ENCODE results near the gene HAUS3. TPM values are rescaled to one million over a fixed set of nuclear protein-coding genes. Genes with fewer than 3 reads are reported as not detected.
"Not testable (repeated sequence)": the region's sequence is repeated elsewhere in the genome, so short reads cannot be mapped to it uniquely, and the experiment has no call there.

HAUS3 gene
- total RNA-seq, 4 donors from 2014 or later, result 7.4 to 29.9 (median 14.2) TPM

DNA sequence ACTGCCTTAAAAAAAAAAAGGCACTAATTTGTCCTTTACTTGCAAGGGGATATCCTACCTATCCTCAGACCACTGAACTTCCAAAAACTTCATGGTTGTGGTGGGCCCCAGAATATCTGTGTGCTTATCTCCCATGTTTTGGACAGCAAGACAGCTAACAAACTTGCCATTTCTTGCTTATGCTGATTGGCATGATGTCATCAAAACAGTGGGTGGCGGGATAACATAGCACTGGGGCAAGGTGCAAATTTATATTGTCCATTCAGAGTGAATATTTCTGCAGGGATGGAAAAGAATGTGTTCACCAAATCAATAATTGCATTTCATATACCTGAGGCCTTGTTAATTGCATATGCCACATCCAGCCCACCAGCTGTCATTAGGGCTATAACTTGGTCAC is 23.5 kb downstream of the HAUS3 start:
- Histone ChIP-seq H3K27me3 (no peaks in the 10 kb centered on the region), H3K36me3 (no peaks in the 10 kb centered on the region), H3K4me1 (no peaks in the 10 kb centered on the region), H3K4me3 (no peak overlapping the region), H3K9me3 (no peaks in the 10 kb centered on the region), H3K27ac (no peak overlapping the region)
- TF ChIP-seq, protein P1, sequence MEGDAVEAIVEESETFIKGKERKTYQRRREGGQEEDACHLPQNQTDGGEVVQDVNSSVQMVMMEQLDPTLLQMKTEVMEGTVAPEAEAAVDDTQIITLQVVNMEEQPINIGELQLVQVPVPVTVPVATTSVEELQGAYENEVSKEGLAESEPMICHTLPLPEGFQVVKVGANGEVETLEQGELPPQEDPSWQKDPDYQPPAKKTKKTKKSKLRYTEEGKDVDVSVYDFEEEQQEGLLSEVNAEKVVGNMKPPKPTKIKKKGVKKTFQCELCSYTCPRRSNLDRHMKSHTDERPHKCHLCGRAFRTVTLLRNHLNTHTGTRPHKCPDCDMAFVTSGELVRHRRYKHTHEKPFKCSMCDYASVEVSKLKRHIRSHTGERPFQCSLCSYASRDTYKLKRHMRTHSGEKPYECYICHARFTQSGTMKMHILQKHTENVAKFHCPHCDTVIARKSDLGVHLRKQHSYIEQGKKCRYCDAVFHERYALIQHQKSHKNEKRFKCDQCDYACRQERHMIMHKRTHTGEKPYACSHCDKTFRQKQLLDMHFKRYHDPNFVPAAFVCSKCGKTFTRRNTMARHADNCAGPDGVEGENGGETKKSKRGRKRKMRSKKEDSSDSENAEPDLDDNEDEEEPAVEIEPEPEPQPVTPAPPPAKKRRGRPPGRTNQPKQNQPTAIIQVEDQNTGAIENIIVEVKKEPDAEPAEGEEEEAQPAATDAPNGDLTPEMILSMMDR (IDR thresholded peaks at IDR 0.05), result no peak
- TF ChIP-seq POLR2A (IDR thresholded peaks at IDR 0.05), result no peak
- DNase-seq, result no peak
- intact Hi-C loops (cut with DNase I; ENCODE audit: low total_unique reads), result no loop called here

DNA sequence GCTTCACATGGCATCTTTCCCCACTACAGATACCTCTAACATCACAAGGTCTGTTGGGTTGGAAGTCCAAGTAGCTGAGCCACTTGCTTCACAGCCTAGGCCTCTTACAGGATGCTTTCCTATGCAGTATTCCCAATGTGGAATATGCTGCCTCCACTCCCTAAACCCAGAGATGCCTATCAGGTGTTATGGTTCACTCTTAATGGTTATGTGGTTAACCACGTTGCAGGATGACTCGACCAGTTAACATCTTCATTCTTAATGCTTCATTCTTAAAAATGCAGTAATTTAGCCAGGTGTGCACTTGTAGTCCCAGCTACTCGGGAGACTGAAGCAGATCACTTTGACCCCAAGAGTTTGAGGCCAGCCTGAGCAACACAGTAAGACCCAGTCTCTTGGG is 24.2 kb downstream of the HAUS3 start:
- Histone ChIP-seq H3K36me3 (no peaks in the 10 kb centered on the region), H3K4me3 (no peak overlapping the region), H3K9me3 (no peaks in the 10 kb centered on the region), H3K27ac (no peak overlapping the region), H3K27me3 (no peaks in the 10 kb centered on the region), H3K4me1 (no peaks in the 10 kb centered on the region)
- no peak for DNase-seq
- intact Hi-C loops (cut with DNase I; ENCODE audit: low total_unique reads), result no loop called here
- no peak for TF ChIP-seq POLR2A (IDR thresholded peaks at IDR 0.05)
- TF ChIP-seq, protein P1 (IDR thresholded peaks at IDR 0.05), result no peak

DNA sequence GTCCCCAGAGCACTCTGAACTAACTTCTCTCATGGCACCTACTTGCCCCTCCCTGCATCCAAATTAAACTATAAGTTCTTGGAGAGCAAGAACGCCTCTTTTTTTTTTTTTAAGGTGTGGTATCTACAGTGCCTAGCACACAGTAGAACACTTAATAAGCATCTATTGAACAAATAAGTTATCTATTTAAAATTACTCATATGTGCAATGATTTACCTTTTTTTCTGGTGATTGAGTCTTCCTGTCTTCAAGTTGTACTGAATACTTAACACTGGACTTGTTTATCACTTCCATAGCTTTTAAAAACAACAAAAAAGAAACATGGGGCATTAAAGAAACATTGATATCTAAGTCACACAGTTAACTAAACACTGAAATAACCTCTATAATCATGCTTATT is 29.1 kb downstream of the HAUS3 start:
- H3K27me3 ChIP-seq, result no peaks in the 10 kb centered on the region
- H3K4me1 ChIP-seq, result no peaks in the 10 kb centered on the region
- TF ChIP-seq, protein P1 (IDR thresholded peaks at IDR 0.05), result no peak
- no peak for TF ChIP-seq POLR2A (IDR thresholded peaks at IDR 0.05)
- no peak for DNase-seq
- no peaks in the 10 kb centered on the region for H3K36me3 ChIP-seq
- H3K4me3 ChIP-seq, result no peak overlapping the region
- H3K27ac ChIP-seq, result no peak overlapping the region
- intact Hi-C loops (cut with DNase I; ENCODE audit: low total_unique reads), result no loop called here
- no peaks in the 10 kb centered on the region for H3K9me3 ChIP-seq

DNA sequence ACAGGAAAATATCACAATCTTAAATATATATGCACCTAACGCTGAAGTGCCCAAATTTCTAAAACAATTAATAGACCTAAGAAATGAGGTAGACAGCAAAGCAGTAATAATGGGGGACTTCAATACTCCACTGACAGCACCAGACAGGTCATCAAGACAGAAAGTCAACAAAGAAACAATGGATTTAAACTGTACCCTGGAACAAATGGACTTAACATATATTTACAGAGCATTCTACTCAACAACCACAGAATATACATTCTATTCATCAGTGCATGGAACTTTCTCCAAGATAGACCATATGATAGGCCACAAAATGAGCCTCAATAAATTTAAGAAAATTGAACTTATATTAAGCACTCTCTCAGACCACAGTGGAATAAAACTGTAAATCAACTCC is 39.1 kb downstream of the HAUS3 start:
- H3K4me3 ChIP-seq; intact Hi-C loops (cut with DNase I; ENCODE audit: low total_unique reads); H3K4me1 ChIP-seq: not testable (repeated sequence)

DNA sequence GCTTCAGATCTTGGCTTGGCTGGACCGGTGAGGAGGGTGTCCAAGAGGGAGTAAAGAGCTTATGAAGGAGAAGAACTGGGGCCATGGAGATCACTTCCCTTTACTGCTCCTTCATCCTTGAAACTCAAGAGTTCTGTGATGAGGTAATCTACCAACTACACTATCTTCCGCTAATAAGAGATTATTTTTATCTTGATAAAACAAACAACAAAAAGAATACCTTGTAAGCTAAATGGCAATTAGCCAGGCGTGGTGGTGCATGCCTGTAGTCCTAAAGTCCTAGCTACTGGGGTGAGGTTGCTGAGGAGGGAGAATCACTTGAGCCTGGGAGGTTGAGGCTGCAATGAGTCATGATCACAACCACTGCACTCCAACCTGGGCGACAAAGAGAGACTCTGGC is 47.4 kb downstream of the HAUS3 start:
- H3K27me3 ChIP-seq, result no peaks in the 10 kb centered on the region
- intact Hi-C loops (cut with DNase I; ENCODE audit: low total_unique reads), result no loop called here
- DNase-seq, result no peak
- H3K27ac ChIP-seq, result no peak overlapping the region
- H3K4me1 ChIP-seq, result no peaks in the 10 kb centered on the region
- no peaks in the 10 kb centered on the region for H3K9me3 ChIP-seq
- TF ChIP-seq, protein P1 (IDR thresholded peaks at IDR 0.05), result no peak
- no peak for TF ChIP-seq POLR2A (IDR thresholded peaks at IDR 0.05)
- H3K36me3 ChIP-seq, result no peaks in the 10 kb centered on the region
- H3K4me3 ChIP-seq, result no peak overlapping the region

More for the DNA sequence above, 39.1 kb downstream of the HAUS3 start:
- not testable (repeated sequence) for H3K9me3 ChIP-seq, H3K27me3 ChIP-seq, H3K36me3 ChIP-seq, H3K27ac ChIP-seq, DNase-seq

DNA sequence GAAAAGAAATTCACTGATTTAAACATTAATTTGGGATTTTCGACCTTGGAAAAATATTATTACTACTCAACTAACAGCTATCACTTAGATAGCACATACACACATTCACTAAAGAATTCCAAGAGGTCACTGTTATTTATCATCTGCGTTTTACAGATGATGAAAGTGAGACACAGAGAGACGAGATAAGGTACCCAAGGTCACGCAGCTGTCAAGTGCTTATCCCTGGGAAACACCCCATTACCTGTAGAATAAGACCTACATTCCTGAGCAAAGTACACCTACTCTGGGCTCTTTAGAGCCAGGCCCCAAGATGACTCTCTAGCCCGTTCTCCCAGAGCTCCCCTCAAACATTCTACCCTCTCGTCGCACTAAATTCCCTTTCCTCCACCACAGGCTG is 48.6 kb downstream of the HAUS3 start:
- H3K27me3 ChIP-seq, result no peaks in the 10 kb centered on the region
- no peak overlapping the region for H3K27ac ChIP-seq
- no peak overlapping the region for H3K4me3 ChIP-seq
- DNase-seq, result no peak
- H3K9me3 ChIP-seq, result no peaks in the 10 kb centered on the region
- H3K36me3 ChIP-seq, result no peaks in the 10 kb centered on the region
- TF ChIP-seq, protein P1 (IDR thresholded peaks at IDR 0.05), result no peak
- TF ChIP-seq POLR2A (IDR thresholded peaks at IDR 0.05), result no peak
- no peaks in the 10 kb centered on the region for H3K4me1 ChIP-seq
- intact Hi-C loops (cut with DNase I; ENCODE audit: low total_unique reads), result no loop called here

Data from uterus (tissue), 4 donors.